Loucy (cell line): ENCODE measurements around the gene LRRTM4.

Experiments used
- H2AFZ ChIP-seq: fragments of 200-600 bp; sonication (generic); 2 replicates; pipeline ENCODE4 v1.6.0; 2016; ENCODE audit warnings: antibody characterized with exemption, mild to moderate bottlenecking, low read length, moderate library complexity
- H3F3A ChIP-seq: fragments of 200-600 bp; 2 replicates; pipeline ENCODE4 v1.6.0; 2016; ENCODE audit warnings: antibody characterized with exemption, low read depth, mild to moderate bottlenecking
- H3K27me3 ChIP-seq: fragments of 200-600 bp; sonication (generic); 2 replicates; pipeline ENCODE4 v1.6.1; 2014; ENCODE audit warnings: low read length, mild to moderate bottlenecking; ENCODE audit not compliant: insufficient read depth, poor library complexity, severe bottlenecking
- H3K36me3 ChIP-seq: fragments of 200-600 bp; sonication (generic); 2 replicates; pipeline ENCODE4 v1.6.1; 2016; ENCODE audit warnings: low read length; ENCODE audit not compliant: insufficient read depth
- H3K4me1 ChIP-seq: fragments of 200-600 bp; sonication (generic); 2 replicates; pipeline ENCODE4 v1.5.1; 2014; ENCODE audit warnings: low read length, mild to moderate bottlenecking; ENCODE audit not compliant: insufficient read depth, poor library complexity, severe bottlenecking
- H3K4me2 ChIP-seq: fragments of 200-600 bp; sonication (generic); 2 replicates; pipeline ENCODE4 v1.6.0; 2014; ENCODE audit warnings: antibody characterized with exemption, low read length, low read depth, mild to moderate bottlenecking; ENCODE audit not compliant: poor library complexity, severe bottlenecking
- H3K4me3 ChIP-seq: fragments of 200-600 bp; sonication (generic); 2 replicates; pipeline ENCODE4 v1.5.1; 2014; ENCODE audit warnings: low read length, mild to moderate bottlenecking, mixed read lengths; ENCODE audit not compliant: poor library complexity, severe bottlenecking
- H3K79me2 ChIP-seq: fragments of 200-600 bp; sonication (generic); 2 replicates; pipeline ENCODE4 v1.6.1; 2014; ENCODE audit warnings: low read length; ENCODE audit not compliant: insufficient read depth
- H3K9ac ChIP-seq: fragments of 200-600 bp; sonication (generic); 2 replicates; pipeline ENCODE4 v1.6.0; 2014; ENCODE audit warnings: mild to moderate bottlenecking, low read depth, low read length, moderate library complexity; ENCODE audit not compliant: poor library complexity, severe bottlenecking
- H3K9me2 ChIP-seq: fragments of 200-600 bp; sonication (generic); replicated peaks from 2 replicates; pipeline ENCODE4 v1.6.1; 2016; ENCODE audit warnings: low read depth, low read length, mixed read lengths
- H3K9me3 ChIP-seq: fragments of 200-600 bp; sonication (generic); 2 replicates; pipeline ENCODE4 v1.6.1; 2014; ENCODE audit warnings: mild to moderate bottlenecking, antibody characterized with exemption, low read length, low read depth; ENCODE audit not compliant: insufficient read depth
- H4K20me1 ChIP-seq: fragments of 200-600 bp; sonication (generic); 2 replicates; pipeline ENCODE4 v1.6.0; 2014; ENCODE audit warnings: antibody characterized with exemption, low read length, mild to moderate bottlenecking; ENCODE audit not compliant: insufficient read depth, poor library complexity, severe bottlenecking
- EZH2phosphoT487 ChIP-seq: fragments of 200-600 bp; IDR thresholded peaks from 2 replicates; pipeline ENCODE4 v1.6.1; 2018; ENCODE audit warnings: antibody characterized with exemption, mild to moderate bottlenecking, moderate library complexity, borderline replicate concordance
- TF ChIP-seq, protein P1 (sequence below): fragments of 200-600 bp; sonication (generic); conservative IDR thresholded peaks from 2 replicates; pipeline ENCODE4 v1.5.1; 2014; ENCODE audit warnings: mild to moderate bottlenecking, antibody characterized with exemption, low read length

LRRTM4 gene

DNA sequence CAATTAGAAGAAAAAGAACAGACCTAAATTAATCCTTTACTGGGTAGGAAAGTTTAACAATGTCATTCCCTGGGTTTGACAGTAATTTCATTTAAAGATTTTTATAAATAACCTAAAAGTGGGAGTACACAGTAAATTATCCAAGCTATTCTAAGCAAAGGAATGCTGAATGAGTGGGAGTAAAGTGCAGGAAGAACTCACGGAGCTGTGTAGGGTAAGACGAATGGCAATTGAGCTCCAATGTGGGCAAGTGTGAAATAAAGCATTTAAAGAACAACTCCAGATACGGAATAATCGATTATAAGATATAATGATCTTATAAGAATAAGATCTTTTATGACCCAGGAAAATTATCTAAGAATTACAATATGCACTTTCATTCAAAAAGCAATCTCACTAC lies 93.2 kb downstream of the LRRTM4 start:
- TF ChIP-seq, protein P1, sequence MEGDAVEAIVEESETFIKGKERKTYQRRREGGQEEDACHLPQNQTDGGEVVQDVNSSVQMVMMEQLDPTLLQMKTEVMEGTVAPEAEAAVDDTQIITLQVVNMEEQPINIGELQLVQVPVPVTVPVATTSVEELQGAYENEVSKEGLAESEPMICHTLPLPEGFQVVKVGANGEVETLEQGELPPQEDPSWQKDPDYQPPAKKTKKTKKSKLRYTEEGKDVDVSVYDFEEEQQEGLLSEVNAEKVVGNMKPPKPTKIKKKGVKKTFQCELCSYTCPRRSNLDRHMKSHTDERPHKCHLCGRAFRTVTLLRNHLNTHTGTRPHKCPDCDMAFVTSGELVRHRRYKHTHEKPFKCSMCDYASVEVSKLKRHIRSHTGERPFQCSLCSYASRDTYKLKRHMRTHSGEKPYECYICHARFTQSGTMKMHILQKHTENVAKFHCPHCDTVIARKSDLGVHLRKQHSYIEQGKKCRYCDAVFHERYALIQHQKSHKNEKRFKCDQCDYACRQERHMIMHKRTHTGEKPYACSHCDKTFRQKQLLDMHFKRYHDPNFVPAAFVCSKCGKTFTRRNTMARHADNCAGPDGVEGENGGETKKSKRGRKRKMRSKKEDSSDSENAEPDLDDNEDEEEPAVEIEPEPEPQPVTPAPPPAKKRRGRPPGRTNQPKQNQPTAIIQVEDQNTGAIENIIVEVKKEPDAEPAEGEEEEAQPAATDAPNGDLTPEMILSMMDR, result no peak
- no peak for TF ChIP-seq EZH2phosphoT487

DNA sequence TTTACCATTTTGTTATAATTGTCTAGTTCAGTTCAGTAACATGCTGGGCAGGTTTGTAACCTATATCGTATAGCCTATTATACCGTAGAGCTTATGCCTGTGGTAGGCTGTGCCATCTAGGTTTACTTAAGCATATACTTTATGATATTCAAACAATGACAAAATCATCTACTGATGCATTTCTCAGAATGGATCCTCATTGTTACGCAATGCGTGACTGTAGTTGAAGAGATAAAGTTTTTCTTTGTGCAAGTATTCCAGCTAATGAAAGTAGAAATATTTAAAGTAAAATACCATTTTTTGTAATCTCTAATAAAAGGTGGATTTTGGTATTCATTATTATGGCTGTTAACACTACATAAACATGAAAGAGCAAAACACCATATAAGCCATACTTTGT lies 100.2 kb downstream of the LRRTM4 start:
- TF ChIP-seq EZH2phosphoT487, result no peak
- TF ChIP-seq, protein P1, result no peak
- H3K27me3 ChIP-seq, result no peaks in the 10 kb centered on the region
- no peaks in the 10 kb centered on the region for H3K36me3 ChIP-seq

More for the DNA sequence above, 93.2 kb downstream of the LRRTM4 start:
- Histone ChIP-seq H3F3A (no peaks in the 10 kb centered on the region), H3K9ac (no peak overlapping the region), H4K20me1 (no peaks in the 10 kb centered on the region), H3K9me2 (no peaks in the 10 kb centered on the region), H3K4me3 (no peak overlapping the region), H2AFZ (no peak overlapping the region), H3K4me1 (no peaks in the 10 kb centered on the region), H3K27me3 (no peaks in the 10 kb centered on the region), H3K79me2 (no peaks in the 10 kb centered on the region), H3K4me2 (no peak overlapping the region), H3K36me3 (no peaks in the 10 kb centered on the region), H3K9me3 (no peaks in the 10 kb centered on the region)

DNA sequence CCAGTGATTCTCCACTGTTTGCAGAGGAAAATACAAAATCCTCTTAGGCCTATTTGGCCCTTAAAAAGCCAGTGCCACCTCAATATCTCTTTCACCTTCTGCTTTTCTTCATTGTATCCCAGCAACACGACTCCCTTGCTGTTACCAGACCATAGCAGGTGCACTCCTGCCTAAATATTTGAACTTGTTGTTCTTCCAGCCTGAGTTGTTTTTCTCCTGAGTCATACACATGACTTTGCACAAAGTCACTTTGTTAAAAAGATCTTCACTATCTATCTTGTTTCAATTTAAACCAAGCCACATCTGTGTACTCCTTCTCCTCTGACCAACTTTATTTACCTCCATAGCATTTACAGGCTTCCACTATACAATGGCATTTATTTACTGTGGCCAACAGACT lies 103.6 kb downstream of the LRRTM4 start:
- no peak overlapping the region for H3K4me2 ChIP-seq
- H3K9me2 ChIP-seq, result no peaks in the 10 kb centered on the region
- no peaks in the 10 kb centered on the region for H3K27me3 ChIP-seq
- no peak for TF ChIP-seq EZH2phosphoT487
- TF ChIP-seq, protein P1, result no peak
- no peaks in the 10 kb centered on the region for H3F3A ChIP-seq
- no peak overlapping the region for H3K9ac ChIP-seq
- no peaks in the 10 kb centered on the region for H3K9me3 ChIP-seq
- no peaks in the 10 kb centered on the region for H3K36me3 ChIP-seq
- H4K20me1 ChIP-seq, result no peaks in the 10 kb centered on the region
- H3K4me1 ChIP-seq, result no peaks in the 10 kb centered on the region
- H3K4me3 ChIP-seq, result no peak overlapping the region
- no peak overlapping the region for H2AFZ ChIP-seq
- no peaks in the 10 kb centered on the region for H3K79me2 ChIP-seq

More for the DNA sequence above, 100.2 kb downstream of the LRRTM4 start:
- Histone ChIP-seq H3K4me1 (no peaks in the 10 kb centered on the region), H3K9ac (no peak overlapping the region), H4K20me1 (no peaks in the 10 kb centered on the region), H3K9me2 (no peaks in the 10 kb centered on the region), H3K79me2 (no peaks in the 10 kb centered on the region), H3F3A (no peaks in the 10 kb centered on the region), H3K9me3 (no peaks in the 10 kb centered on the region), H2AFZ (no peak overlapping the region), H3K4me2 (no peak overlapping the region), H3K4me3 (no peak overlapping the region)
